Fibroblast of gingiva (primary cell): ENCODE measurements around the gene MAMLD1.

Experiments used
- DNase-seq: peaks from one replicate; pipeline ENCODE4 v3.0.0-alpha.2; 2011; ENCODE audit warnings: low read depth

Gene MAMLD1

GRCh38 chrX:150459196-150459595 lies 96.1 kb downstream of the MAMLD1 start:
- no peak for DNase-seq

- no peak for DNase-seq
Measured at GRCh38 chrX:150460063-150460462, 96.9 kb downstream of the MAMLD1 start.

GRCh38 chrX:150460781-150461180 lies 97.7 kb downstream of the MAMLD1 start:
- DNase-seq: no peak

- no peak for DNase-seq
Measured at GRCh38 chrX:150463566-150463965, 100.4 kb downstream of the MAMLD1 start.

GRCh38 chrX:150464001-150464400 lies 100.9 kb downstream of the MAMLD1 start:
- no peak for DNase-seq

GRCh38 chrX:150465326-150465725 lies 102.2 kb downstream of the MAMLD1 start:
- no peak for DNase-seq

- DNase-seq: peak; percentile 10
Measured at GRCh38 chrX:150465881-150466775, 103.0 kb downstream of the MAMLD1 start.

GRCh38 chrX:150472306-150472705 lies 109.2 kb downstream of the MAMLD1 start:
- DNase-seq: no peak

- DNase-seq: no peak
Measured at GRCh38 chrX:150473371-150473770, 110.3 kb downstream of the MAMLD1 start.

- peak; percentile 24 for DNase-seq
Measured at GRCh38 chrX:150475461-150475860, 112.3 kb downstream of the MAMLD1 start.

- peak; percentile 45 for DNase-seq
Measured at GRCh38 chrX:150476164-150476699, 113.1 kb downstream of the MAMLD1 start.

GRCh38 chrX:150477371-150477770 lies 114.3 kb downstream of the MAMLD1 start:
- no peak for DNase-seq

- no peak for DNase-seq
Measured at GRCh38 chrX:150478496-150479492, 115.7 kb downstream of the MAMLD1 start.

GRCh38 chrX:150482537-150483206 lies 119.6 kb downstream of the MAMLD1 start:
- DNase-seq: peak; percentile 4

GRCh38 chrX:150483356-150483985 lies 120.4 kb downstream of the MAMLD1 start:
- DNase-seq: peak; percentile 5

- peak; percentile 47 for DNase-seq
Measured at GRCh38 chrX:150486011-150486410, 122.9 kb downstream of the MAMLD1 start.

- no peak for DNase-seq
Measured at GRCh38 chrX:150487369-150488094, 124.4 kb downstream of the MAMLD1 start.

- no peak for DNase-seq
Measured at GRCh38 chrX:150489359-150490015, 126.4 kb downstream of the MAMLD1 start.

GRCh38 chrX:150495496-150495895 lies 132.4 kb downstream of the MAMLD1 start:
- DNase-seq: no peak

GRCh38 chrX:150499240-150499639 lies 136.1 kb downstream of the MAMLD1 start:
- DNase-seq: no peak
